Panc1 (cell line): ENCODE results near the gene GABPB1. TPM values are rescaled to one million over a fixed set of nuclear protein-coding genes. Genes with fewer than 3 reads are reported as not detected.

Source experiments
- ATAC-seq: fragments of 200-7000 bp; cut with Tn5 transposase; 2 replicates; pipeline ENCODE4 v1.9.1; 2020; ENCODE audit warnings: mild to moderate bottlenecking, moderate library complexity
- BruUV-seq: library from RNA; stranded (reverse); fragments of 400-500 nt; replicated peaks from 2 replicates; lab custom pipeline; 2021; lab: Mats Ljungman, UMichigan
- CTCF ChIA-PET: fragments of 300-600 bp; sonication (Branson Sonifier 250); formaldehyde crosslinking; loops from one replicate; lab custom pipeline; 2022; ENCODE audit warnings: antibody characterized with exemption; lab: Charles Lee
- POLR2A ChIA-PET: fragments of 300-600 bp; sonication (Branson Sonifier 250); formaldehyde crosslinking; loops from one replicate; lab custom pipeline; 2022; ENCODE audit warnings: antibody characterized with exemption; lab: Charles Lee
- DNase-seq: peaks from one replicate; pipeline ENCODE4 v3.0.0-alpha.2; 2010; ENCODE audit warnings: low read depth, low spot score
- H3K27ac ChIP-seq: 2 replicates; pipeline ENCODE4 v1.5.1; 2011; ENCODE audit warnings: mild to moderate bottlenecking, low read length, inconsistent platforms
- H3K27me3 ChIP-seq: fragments of 200-500 bp; sonication (Bioruptor generic); 2 replicates; pipeline ENCODE4 v1.6.0; 2014; ENCODE audit warnings: low read length, inconsistent platforms; ENCODE audit not compliant: control insufficient read depth, insufficient read depth
- H3K36me3 ChIP-seq: fragments of 200-500 bp; sonication (Bioruptor generic); 2 replicates; pipeline ENCODE4 v1.5.1; 2014; ENCODE audit warnings: inconsistent platforms, mild to moderate bottlenecking, low read length, moderate library complexity; ENCODE audit not compliant: control insufficient read depth, insufficient read depth
- H3K4me1 ChIP-seq: 2 replicates; pipeline ENCODE4 v1.5.1; 2011; ENCODE audit warnings: inconsistent platforms, mild to moderate bottlenecking, low read length, moderate library complexity; ENCODE audit not compliant: control insufficient read depth, insufficient read depth
- H3K4me3 ChIP-seq, 2 experiments: 2 replicates each; pipeline ENCODE4 v1.5.1; 2011 to 2012; ENCODE audit warnings: low read depth in 2 of 2, low read length in 2 of 2, mild to moderate bottlenecking in 2 of 2, inconsistent platforms in 1 of 2, moderate library complexity in 1 of 2
- H3K9me3 ChIP-seq: fragments of 200-500 bp; sonication (Bioruptor generic); 2 replicates; pipeline ENCODE4 v1.5.1; 2014; ENCODE audit warnings: low read depth, mild to moderate bottlenecking, inconsistent platforms, low read length, moderate library complexity; ENCODE audit not compliant: control insufficient read depth, insufficient read depth
- CTCF ChIP-seq: fragments of 450-650 bp; IDR thresholded peaks from 2 replicates; pipeline ENCODE4 v1.5.1; 2017; ENCODE audit warnings: mild to moderate bottlenecking
- POLR2AphosphoS5 ChIP-seq: IDR thresholded peaks from 2 replicates; pipeline ENCODE4 v1.6.1; 2012; ENCODE audit warnings: mild to moderate bottlenecking, low read depth, low read length, moderate library complexity
- SIN3A ChIP-seq: IDR thresholded peaks from 2 replicates; pipeline ENCODE4 v1.6.1; 2012; ENCODE audit warnings: low read depth, mild to moderate bottlenecking, low read length, moderate library complexity, borderline replicate concordance; ENCODE audit not compliant: insufficient read depth
- TCF7L2 ChIP-seq: IDR thresholded peaks from 2 replicates; pipeline ENCODE4 v1.6.1; 2011; ENCODE audit warnings: mild to moderate bottlenecking, low read depth, low read length, inconsistent platforms
- in situ Hi-C: cut with HindIII; loops from 2 replicates; pipeline ENCODE4 v1.10.0; 2016; ENCODE audit warnings: low sequenced_read_pairs, low pct_unique_long_range_greater_than_20kb
- intact Hi-C: fragments of 100-400 bp; cut with micrococcal nuclease; formaldehyde crosslinking; loops from one replicate; pipeline ENCODE4 v1.10.0; 2022; ENCODE audit not compliant: unreplicated experiment
- total RNA-seq: library from RNA; stranded (reverse); gene quantifications from one replicate; pipeline ENCODE4 v1.2.1, GENCODE V29; 2021; ENCODE audit not compliant: unreplicated experiment
- TF ChIP-seq, protein P1 (sequence below), 2 experiments: IDR thresholded peaks; 2 replicates each; pipeline ENCODE4 v1.6.1; 2011 to 2012; ENCODE audit warnings: low read depth in 2 of 2, control low read depth in 1 of 2, low read length in 1 of 2, mild to moderate bottlenecking in 1 of 2, moderate library complexity in 1 of 2; ENCODE audit not compliant: insufficient read depth in 1 of 2

The GABPB1 gene
- total RNA-seq, 1 experiment from 2014 or later: 20.0 TPM

DNA sequence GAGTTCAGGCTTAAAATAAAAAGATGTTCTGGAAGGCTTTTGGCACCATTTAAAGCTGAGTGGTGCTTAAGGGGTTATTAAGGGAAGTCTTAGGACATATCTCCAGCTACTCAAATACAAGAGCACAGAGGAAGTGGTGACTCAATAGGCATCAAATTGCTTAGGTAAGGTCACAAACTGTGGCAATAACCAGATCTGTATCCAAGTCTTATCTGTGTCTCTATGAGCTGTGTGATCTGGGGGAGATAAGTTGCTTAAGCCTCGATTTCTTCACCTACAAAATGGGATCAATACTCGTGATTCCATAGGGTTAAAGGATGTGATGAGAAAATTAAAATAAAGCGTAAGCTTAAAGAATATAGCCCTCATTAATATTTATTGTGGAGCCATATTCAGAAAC, 97.1 kb downstream of the GABPB1 start:
- no peaks in the 10 kb centered on the region for H3K36me3 ChIP-seq
- ChIA-PET POLR2A (no interaction called here), CTCF (no interaction called here)
- no peaks in the 10 kb centered on the region for H3K4me1 ChIP-seq
- H3K27me3 ChIP-seq: peaks cover 5% of the 10 kb centered on the region
- no peaks in the 10 kb centered on the region for H3K9me3 ChIP-seq
- DNase-seq: no peak
- no peak overlapping the region for H3K27ac ChIP-seq
- BruUV-seq: no TSS peak
- no peak overlapping the region for H3K4me3 ChIP-seq
- intact Hi-C loops (no loop called here), in situ Hi-C loops (no loop called here)
- TF ChIP-seq SIN3A (no peak), TCF7L2 (no peak), POLR2AphosphoS5 (no peak), CTCF (no peak)
- TF ChIP-seq, protein P1, sequence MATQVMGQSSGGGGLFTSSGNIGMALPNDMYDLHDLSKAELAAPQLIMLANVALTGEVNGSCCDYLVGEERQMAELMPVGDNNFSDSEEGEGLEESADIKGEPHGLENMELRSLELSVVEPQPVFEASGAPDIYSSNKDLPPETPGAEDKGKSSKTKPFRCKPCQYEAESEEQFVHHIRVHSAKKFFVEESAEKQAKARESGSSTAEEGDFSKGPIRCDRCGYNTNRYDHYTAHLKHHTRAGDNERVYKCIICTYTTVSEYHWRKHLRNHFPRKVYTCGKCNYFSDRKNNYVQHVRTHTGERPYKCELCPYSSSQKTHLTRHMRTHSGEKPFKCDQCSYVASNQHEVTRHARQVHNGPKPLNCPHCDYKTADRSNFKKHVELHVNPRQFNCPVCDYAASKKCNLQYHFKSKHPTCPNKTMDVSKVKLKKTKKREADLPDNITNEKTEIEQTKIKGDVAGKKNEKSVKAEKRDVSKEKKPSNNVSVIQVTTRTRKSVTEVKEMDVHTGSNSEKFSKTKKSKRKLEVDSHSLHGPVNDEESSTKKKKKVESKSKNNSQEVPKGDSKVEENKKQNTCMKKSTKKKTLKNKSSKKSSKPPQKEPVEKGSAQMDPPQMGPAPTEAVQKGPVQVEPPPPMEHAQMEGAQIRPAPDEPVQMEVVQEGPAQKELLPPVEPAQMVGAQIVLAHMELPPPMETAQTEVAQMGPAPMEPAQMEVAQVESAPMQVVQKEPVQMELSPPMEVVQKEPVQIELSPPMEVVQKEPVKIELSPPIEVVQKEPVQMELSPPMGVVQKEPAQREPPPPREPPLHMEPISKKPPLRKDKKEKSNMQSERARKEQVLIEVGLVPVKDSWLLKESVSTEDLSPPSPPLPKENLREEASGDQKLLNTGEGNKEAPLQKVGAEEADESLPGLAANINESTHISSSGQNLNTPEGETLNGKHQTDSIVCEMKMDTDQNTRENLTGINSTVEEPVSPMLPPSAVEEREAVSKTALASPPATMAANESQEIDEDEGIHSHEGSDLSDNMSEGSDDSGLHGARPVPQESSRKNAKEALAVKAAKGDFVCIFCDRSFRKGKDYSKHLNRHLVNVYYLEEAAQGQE (IDR thresholded peaks at IDR 0.05; ENCODE audit: insufficient read depth in 1 of 2, low read depth in 2 of 2, low read length in 1 of 2): no peak
- ATAC-seq: no peak

DNA sequence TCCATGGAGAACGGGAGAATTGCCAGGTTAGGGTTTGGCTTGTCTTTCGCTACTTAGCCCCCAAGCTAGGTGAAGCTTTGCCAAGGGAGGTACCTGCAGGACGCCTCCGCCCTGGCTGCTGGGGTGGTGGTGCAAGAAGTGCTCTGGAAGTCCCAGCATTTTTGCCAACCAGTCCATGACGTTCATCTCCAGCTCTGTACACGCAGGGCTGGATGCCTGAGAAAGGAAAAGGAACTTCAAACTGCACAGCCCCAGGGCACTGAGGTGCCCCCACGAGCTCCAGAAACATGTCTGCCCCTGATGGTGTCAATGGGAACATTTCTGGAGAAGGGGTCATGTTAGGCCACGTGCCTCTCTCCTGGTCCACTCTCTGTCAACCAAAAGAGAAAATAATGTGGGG, 97.7 kb downstream of the GABPB1 start:
- CTCF ChIA-PET: no interaction called here
- TF ChIP-seq, protein P1 (IDR thresholded peaks at IDR 0.05; ENCODE audit: insufficient read depth in 1 of 2, low read depth in 2 of 2, low read length in 1 of 2): no peak
- TF ChIP-seq SIN3A (no peak), POLR2AphosphoS5 (no peak)
- Histone ChIP-seq H3K4me1 (no peaks in the 10 kb centered on the region), H3K4me3 (no peak overlapping the region), H3K36me3 (no peaks in the 10 kb centered on the region), H3K27ac (no peak overlapping the region), H3K9me3 (no peaks in the 10 kb centered on the region), H3K27me3 (peaks cover 5% of the 10 kb centered on the region)
- in situ Hi-C loops: no loop called here
- intact Hi-C loops: no loop called here
- POLR2A ChIA-PET: no interaction called here
- no peak for ATAC-seq
- no peak for DNase-seq
- no TSS peak for BruUV-seq
